Thymus (tissue), 11 donors: ENCODE data around the gene EVC. TPM values are rescaled to one million over a fixed set of nuclear protein-coding genes. Genes with fewer than 3 reads are reported as not detected.

Source experiments
- DNase-seq, 9 donors: peaks; one replicate each; pipeline ENCODE4 v3.0.0-alpha.2; 2013; ENCODE audit warnings: low spot score in 9 of 9, low read depth in 6 of 9, missing footprints in 1 of 9
- H3K27ac ChIP-seq, 2 donors: one replicate each; pipeline ENCODE4 v1.5.1; 2013; ENCODE audit warnings: control low read depth in 1 of 2, low read depth in 1 of 2, low read length in 1 of 2, mild to moderate bottlenecking in 1 of 2, moderate library complexity in 1 of 2
- H3K27me3 ChIP-seq, 2 donors: one replicate each; pipeline ENCODE4 v1.5.1; 2013; ENCODE audit warnings: low read length in 1 of 2; ENCODE audit not compliant: control insufficient read depth in 2 of 2, insufficient read depth in 1 of 2
- H3K36me3 ChIP-seq, 2 donors: one replicate each; pipeline ENCODE4 v1.5.1; 2013; ENCODE audit warnings: low read length in 1 of 2, mild to moderate bottlenecking in 1 of 2, moderate library complexity in 1 of 2; ENCODE audit not compliant: control insufficient read depth in 2 of 2, insufficient read depth in 2 of 2
- H3K4me1 ChIP-seq, 2 donors: one replicate each; pipeline ENCODE4 v1.5.1; 2013; ENCODE audit warnings: low read length in 2 of 2; ENCODE audit not compliant: control insufficient read depth in 2 of 2, insufficient read depth in 2 of 2
- H3K4me3 ChIP-seq, 2 donors: one replicate each; pipeline ENCODE4 v1.5.1; 2013; ENCODE audit warnings: low read length in 2 of 2, control low read depth in 1 of 2, mild to moderate bottlenecking in 1 of 2
- H3K9me3 ChIP-seq, 2 donors: one replicate each; pipeline ENCODE4 v1.5.1; 2013; ENCODE audit warnings: low read length in 1 of 2, mild to moderate bottlenecking in 1 of 2; ENCODE audit not compliant: control insufficient read depth in 2 of 2, insufficient read depth in 1 of 2
- WGBS: extraction: QIAGEN DNeasy Blood & Tissue Kit; methylation state at CpG from one replicate; pipeline ENCODE4 v1.1.7; 2013; 5-methylcytosine and 5-hydroxymethylcytosine counted together
- polyA plus RNA-seq: library from polyadenylated mRNA; stranded (reverse); fragments of 200-250 nt; gene quantifications from one replicate; pipeline ENCODE4 v1.2.3, GENCODE V29; 2013
- total RNA-seq: library from RNA; stranded (reverse); fragments of 120-200 nt; gene quantifications from one replicate; pipeline ENCODE4 v1.2.4, GENCODE V29; 2013
- donor health status: healthy.

The EVC gene
- total and polyA plus RNA-seq, 2 donors: 1.6 to 3.1 TPM

GRCh38 chr4:5734853-5735252, 23.9 kb downstream of the EVC start:
- no peak overlapping the region for H3K27ac ChIP-seq
- H3K9me3 ChIP-seq: no peaks in the 10 kb centered on the region
- 95% methylated on average over 5 of the region's 5 CpGs for WGBS
- no peak for DNase-seq
- H3K4me1 ChIP-seq: no peaks in the 10 kb centered on the region
- H3K27me3 ChIP-seq: no peaks in the 10 kb centered on the region
- H3K4me3 ChIP-seq: no peak overlapping the region
- no peaks in the 10 kb centered on the region for H3K36me3 ChIP-seq

GRCh38 chr4:5735463-5735862, 24.5 kb downstream of the EVC start:
- no peaks in the 10 kb centered on the region for H3K9me3 ChIP-seq
- no peak overlapping the region for H3K4me3 ChIP-seq
- WGBS: 94% methylated on average over 3 of the region's 3 CpGs
- H3K36me3 ChIP-seq: no peaks in the 10 kb centered on the region
- no peaks in the 10 kb centered on the region for H3K27me3 ChIP-seq
- no peak overlapping the region for H3K27ac ChIP-seq
- DNase-seq: no peak
- no peaks in the 10 kb centered on the region for H3K4me1 ChIP-seq

GRCh38 chr4:5738061-5738460, 27.1 kb downstream of the EVC start:
- Histone ChIP-seq H3K4me1 (no peaks in the 10 kb centered on the region), H3K36me3 (no peaks in the 10 kb centered on the region), H3K9me3 (no peaks in the 10 kb centered on the region), H3K4me3 (no peak overlapping the region), H3K27me3 (no peaks in the 10 kb centered on the region), H3K27ac (no peak overlapping the region)
- WGBS: 97% methylated on average over 2 of the region's 2 CpGs
- DNase-seq: no peak

- H3K36me3 ChIP-seq: no peaks in the 10 kb centered on the region
- H3K27me3 ChIP-seq: no peaks in the 10 kb centered on the region
- H3K9me3 ChIP-seq: no peaks in the 10 kb centered on the region
- DNase-seq: no peak
- H3K27ac ChIP-seq: no peak overlapping the region
- H3K4me1 ChIP-seq: no peaks in the 10 kb centered on the region
- WGBS: 98% methylated on average over 2 of the region's 2 CpGs
- no peak overlapping the region for H3K4me3 ChIP-seq
These were observed 31.4 kb downstream of the EVC start for GRCh38 chr4:5742388-5742787.

- Histone ChIP-seq H3K4me1 (no peaks in the 10 kb centered on the region), H3K27ac (no peak overlapping the region), H3K36me3 (no peaks in the 10 kb centered on the region), H3K9me3 (no peaks in the 10 kb centered on the region), H3K4me3 (no peak overlapping the region), H3K27me3 (no peaks in the 10 kb centered on the region)
- WGBS: 90% methylated on average over 2 of the region's 2 CpGs
- DNase-seq: no peak
These were observed 32.0 kb downstream of the EVC start for GRCh38 chr4:5742968-5743367.

GRCh38 chr4:5746250-5746649, 35.2 kb downstream of the EVC start:
- no peak for DNase-seq
- H3K4me1 ChIP-seq: no peaks in the 10 kb centered on the region
- H3K27ac ChIP-seq: no peak overlapping the region
- WGBS: 90% methylated on average over 5 of the region's 5 CpGs
- H3K4me3 ChIP-seq: no peak overlapping the region
- H3K9me3 ChIP-seq: no peaks in the 10 kb centered on the region
- no peaks in the 10 kb centered on the region for H3K36me3 ChIP-seq
- H3K27me3 ChIP-seq: no peaks in the 10 kb centered on the region

- no peak for DNase-seq
- 73% methylated on average over 12 of the region's 12 CpGs for WGBS
- H3K36me3 ChIP-seq: no peaks in the 10 kb centered on the region
- no peaks in the 10 kb centered on the region for H3K27me3 ChIP-seq
- H3K4me3 ChIP-seq: no peak overlapping the region
- no peaks in the 10 kb centered on the region for H3K9me3 ChIP-seq
- H3K27ac ChIP-seq: peak overlapping the region in 1 of 2 donors; percentile 12
- H3K4me1 ChIP-seq: no peaks in the 10 kb centered on the region
These were observed 36.1 kb downstream of the EVC start for GRCh38 chr4:5746829-5747737.

GRCh38 chr4:5747738-5748375, 36.9 kb downstream of the EVC start:
- 75% methylated on average over 11 of the region's 11 CpGs for WGBS
- DNase-seq: peak in 1 of 9 donors; percentile 4
- no peaks in the 10 kb centered on the region for H3K27me3 ChIP-seq
- no peaks in the 10 kb centered on the region for H3K36me3 ChIP-seq
- H3K4me1 ChIP-seq: no peaks in the 10 kb centered on the region
- H3K9me3 ChIP-seq: no peaks in the 10 kb centered on the region
- H3K4me3 ChIP-seq: no peak overlapping the region
- H3K27ac ChIP-seq: no peak overlapping the region

- no peaks in the 10 kb centered on the region for H3K4me1 ChIP-seq
- DNase-seq: no peak
- 93% methylated on average over 9 of the region's 9 CpGs for WGBS
- no peaks in the 10 kb centered on the region for H3K36me3 ChIP-seq
- no peaks in the 10 kb centered on the region for H3K9me3 ChIP-seq
- H3K4me3 ChIP-seq: no peak overlapping the region
- no peak overlapping the region for H3K27ac ChIP-seq
- no peaks in the 10 kb centered on the region for H3K27me3 ChIP-seq
These were observed 38.6 kb downstream of the EVC start for GRCh38 chr4:5749568-5749967.
